ENCODE measurements around the gene PCOLCE2. TPM values are rescaled to one million over a fixed set of nuclear protein-coding genes. Genes with fewer than 3 reads are reported as not detected.

Gene PCOLCE2
- total RNA-seq, 1 experiment from 2014 or later, result 23.9 TPM

GRCh38 chr3:142785996-142786395 lies 102.9 kb downstream of the PCOLCE2 start:
- Histone ChIP-seq H3K9me2 (replicated peaks; ENCODE audit: low read length) (no peaks in the 10 kb centered on the region), H3K79me2 (ENCODE audit: low read length) (no peaks in the 10 kb centered on the region), H3K9me3 (ENCODE audit: low read length) (no peaks in the 10 kb centered on the region), H3K4me2 (ENCODE audit: low read length) (no peak overlapping the region), H3K36me3 (ENCODE audit: low read depth, low read length) (no peaks in the 10 kb centered on the region), H3K4me1 (ENCODE audit: insufficient read depth, low read length) (peaks cover 2% of the 10 kb centered on the region; the same call in 1 of the 2 replicates), H3K27ac (ENCODE audit: low read length) (no peak overlapping the region), H4K20me1 (ENCODE audit: low read length) (no peaks in the 10 kb centered on the region), H3F3A (ENCODE audit: low read length, unreplicated experiment) (no peaks in the 10 kb centered on the region), H3K27me3 (ENCODE audit: low read length) (no peaks in the 10 kb centered on the region), H2AFZ (ENCODE audit: low read length) (no peak overlapping the region), H3K9ac (ENCODE audit: low read length) (no peak overlapping the region), H3K4me3 (ENCODE audit: low read length) (no peak overlapping the region)
- ChIA-PET POLR2A (ENCODE audit: unreplicated experiment) (no interaction called here), CTCF (no interaction called here)
- DNase-seq (no peak), ATAC-seq (no peak)
- TF ChIP-seq EZH2 (IDR thresholded peaks at IDR 0.05; ENCODE audit: low read length, unreplicated experiment) (no peak), EZH2phosphoT487 (IDR thresholded peaks at IDR 0.05; ENCODE audit: borderline replicate concordance, low read length) (no peak), CTCF (conservative IDR thresholded peaks at IDR 0.05; ENCODE audit: low read depth, low read length) (no peak)
- intact Hi-C loops (cut with micrococcal nuclease), result no loop called here
- BruUV-seq (replicated peaks), result no TSS peak

GRCh38 chr3:142784228-142784627 lies 104.7 kb downstream of the PCOLCE2 start:
- Histone ChIP-seq H3K27ac (ENCODE audit: low read length) (no peak overlapping the region), H3K9ac (ENCODE audit: low read length) (no peak overlapping the region), H3F3A (ENCODE audit: low read length, unreplicated experiment) (no peaks in the 10 kb centered on the region), H2AFZ (ENCODE audit: low read length) (no peak overlapping the region), H4K20me1 (ENCODE audit: low read length) (no peaks in the 10 kb centered on the region), H3K79me2 (ENCODE audit: low read length) (no peaks in the 10 kb centered on the region), H3K4me1 (ENCODE audit: insufficient read depth, low read length) (no peaks in the 10 kb centered on the region; the same call in 1 of the 2 replicates), H3K4me3 (ENCODE audit: low read length) (no peak overlapping the region), H3K36me3 (ENCODE audit: low read depth, low read length) (no peaks in the 10 kb centered on the region), H3K27me3 (ENCODE audit: low read length) (no peaks in the 10 kb centered on the region), H3K9me3 (ENCODE audit: low read length) (no peaks in the 10 kb centered on the region), H3K9me2 (replicated peaks; ENCODE audit: low read length) (no peaks in the 10 kb centered on the region), H3K4me2 (ENCODE audit: low read length) (no peak overlapping the region)
- no peak for ATAC-seq
- no peak for DNase-seq
- CTCF ChIA-PET, result no interaction called here
- intact Hi-C loops (cut with micrococcal nuclease), result no loop called here
- POLR2A ChIA-PET (ENCODE audit: unreplicated experiment), result no interaction called here
- TF ChIP-seq EZH2phosphoT487 (IDR thresholded peaks at IDR 0.05; ENCODE audit: borderline replicate concordance, low read length) (no peak), CTCF (conservative IDR thresholded peaks at IDR 0.05; ENCODE audit: low read depth, low read length) (no peak)
- no TSS peak for BruUV-seq (replicated peaks)

GRCh38 chr3:142782616-142783015 lies 106.3 kb downstream of the PCOLCE2 start:
- DNase-seq, result no peak
- H3F3A ChIP-seq (ENCODE audit: low read length, unreplicated experiment), result no peaks in the 10 kb centered on the region
- ChIA-PET CTCF (no interaction called here), POLR2A (ENCODE audit: unreplicated experiment) (no interaction called here)
- no peaks in the 10 kb centered on the region for H3K36me3 ChIP-seq (ENCODE audit: low read depth, low read length)
- H3K4me3 ChIP-seq (ENCODE audit: low read length), result no peak overlapping the region
- intact Hi-C loops (cut with micrococcal nuclease), result no loop called here
- no peaks in the 10 kb centered on the region for H3K9me2 ChIP-seq (replicated peaks; ENCODE audit: low read length)
- no peak overlapping the region for H3K4me2 ChIP-seq (ENCODE audit: low read length)
- ATAC-seq, result no peak
- no peak overlapping the region for H2AFZ ChIP-seq (ENCODE audit: low read length)
- no peaks in the 10 kb centered on the region; the same call in 1 of the 2 replicates for H3K4me1 ChIP-seq (ENCODE audit: insufficient read depth, low read length)
- H3K9me3 ChIP-seq (ENCODE audit: low read length), result no peaks in the 10 kb centered on the region
- no peaks in the 10 kb centered on the region for H3K27me3 ChIP-seq (ENCODE audit: low read length)
- no TSS peak for BruUV-seq (replicated peaks)
- no peak overlapping the region for H3K27ac ChIP-seq (ENCODE audit: low read length)
- no peaks in the 10 kb centered on the region for H4K20me1 ChIP-seq (ENCODE audit: low read length)
- TF ChIP-seq CTCF (conservative IDR thresholded peaks at IDR 0.05; ENCODE audit: low read depth, low read length) (no peak), EZH2 (IDR thresholded peaks at IDR 0.05; ENCODE audit: low read length, unreplicated experiment) (no peak), EZH2phosphoT487 (IDR thresholded peaks at IDR 0.05; ENCODE audit: borderline replicate concordance, low read length) (no peak)
- H3K79me2 ChIP-seq (ENCODE audit: low read length), result no peaks in the 10 kb centered on the region
- no peak overlapping the region for H3K9ac ChIP-seq (ENCODE audit: low read length)

Measured in PC-3 (cell line).